Activated T-cell treated with anti-CD3 and anti-CD28 coated beads, Interleukin-2, amount 50 U/mL, for 4 hours (primary cell): ENCODE data around the gene DOK1. TPM values are rescaled to one million over a fixed set of nuclear protein-coding genes. Genes with fewer than 3 reads are reported as not detected.

Experiments used
- ATAC-seq, 2 donors: fragments of 200-7000 bp; cut with Tn5 transposase; one replicate each; pipeline ENCODE4 v1.10.0; 2021
- DNase-seq: peaks from one replicate; pipeline ENCODE4 v3.0.0-alpha.2; 2020
- H3K27me3 Mint-ChIP-seq: one replicate; pipeline ENCODE4 v1.8.0; 2021; ENCODE audit warnings: low read depth, mixed read lengths
- H3K36me3 Mint-ChIP-seq: one replicate; pipeline ENCODE4 v1.8.0; 2022; ENCODE audit warnings: mixed read lengths; ENCODE audit not compliant: insufficient read depth
- H3K4me1 Mint-ChIP-seq: one replicate; pipeline ENCODE4 v1.8.0; 2021; ENCODE audit warnings: low read depth, mixed read lengths
- H3K4me3 Mint-ChIP-seq: one replicate; pipeline ENCODE4 v1.8.0; 2021; ENCODE audit warnings: mild to moderate bottlenecking, moderate library complexity, mixed read lengths
- H3K9me3 Mint-ChIP-seq: one replicate; pipeline ENCODE4 v1.8.0; 2021; ENCODE audit warnings: mixed read lengths
- total RNA-seq, 3 donors: library from RNA; stranded (reverse); gene quantifications; one replicate each; pipeline ENCODE4 v1.2.1, GENCODE V29; 2021

The DOK1 gene
- total RNA-seq = 10 to 100 TPM; 24.1 to 27.9 (median 25.9) TPM

DNA sequence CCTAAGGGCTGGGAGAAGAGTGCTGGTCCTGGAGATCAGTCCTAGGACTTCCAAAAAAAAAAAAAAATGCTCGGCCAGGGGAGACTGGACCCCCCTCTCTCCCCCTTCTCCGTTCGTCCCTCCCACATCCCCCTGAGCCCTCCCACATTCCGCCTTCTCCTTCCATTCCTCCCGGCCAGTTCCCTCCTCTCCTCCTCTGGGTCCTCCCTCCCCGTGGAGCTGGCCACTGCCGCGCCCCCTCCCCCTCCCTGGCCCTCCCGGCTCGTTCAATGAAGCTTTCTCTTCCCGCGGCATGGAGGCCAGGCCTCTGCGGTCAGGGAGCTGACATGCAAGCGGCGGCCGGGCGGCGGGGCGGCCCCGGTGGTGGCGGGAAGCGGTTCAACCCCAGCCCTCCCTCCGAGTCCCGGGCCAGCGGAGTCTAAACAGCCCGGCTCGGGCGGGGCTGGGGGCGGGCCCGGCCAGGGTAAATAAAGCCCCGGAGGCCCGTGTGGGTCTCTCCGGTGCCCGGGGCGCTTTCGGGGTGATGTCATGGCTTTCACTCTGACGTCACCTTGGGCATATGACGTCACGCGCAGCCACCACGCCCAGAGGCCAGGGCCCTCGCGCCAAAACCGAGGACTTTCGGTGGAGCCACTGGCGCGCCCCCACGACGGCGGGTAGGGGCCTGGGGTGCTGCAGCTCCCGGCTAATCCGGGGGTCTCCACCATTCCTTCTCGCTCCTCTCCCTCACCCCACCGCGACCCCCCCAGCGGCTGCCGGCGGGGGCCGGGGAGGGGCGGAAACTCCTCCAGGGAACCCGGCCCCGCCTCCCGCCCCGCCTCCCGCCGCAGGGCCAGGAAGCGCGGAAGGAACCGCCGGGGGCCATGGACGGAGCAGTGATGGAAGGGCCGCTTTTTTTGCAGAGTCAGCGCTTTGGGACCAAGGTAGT, at the start of gene DOK1, which contains the start of gene LOXL3:
Gene DOK1 (plus strand): TSS at position 829 of the 928 bp plus-strand sequence. CDS start 35 bp downstream, at position 864.
Gene LOXL3 (minus strand): TSS at position 51 of the 928 bp plus-strand sequence. CDS start 1,308 bp downstream, outside the sequence.
- H3K27me3 Mint-ChIP-seq = peaks cover 27% of the 10 kb centered on the region
- H3K9me3 Mint-ChIP-seq = no peaks in the 10 kb centered on the region
- peaks cover 5% of the 10 kb centered on the region for H3K4me1 Mint-ChIP-seq
- DNase-seq (peak; percentile 74), ATAC-seq (peak; percentile 83 to 85)
- H3K36me3 Mint-ChIP-seq = no peaks in the 10 kb centered on the region
- H3K4me3 Mint-ChIP-seq = peak within 1 kb of the TSS; percentile 95

DNA sequence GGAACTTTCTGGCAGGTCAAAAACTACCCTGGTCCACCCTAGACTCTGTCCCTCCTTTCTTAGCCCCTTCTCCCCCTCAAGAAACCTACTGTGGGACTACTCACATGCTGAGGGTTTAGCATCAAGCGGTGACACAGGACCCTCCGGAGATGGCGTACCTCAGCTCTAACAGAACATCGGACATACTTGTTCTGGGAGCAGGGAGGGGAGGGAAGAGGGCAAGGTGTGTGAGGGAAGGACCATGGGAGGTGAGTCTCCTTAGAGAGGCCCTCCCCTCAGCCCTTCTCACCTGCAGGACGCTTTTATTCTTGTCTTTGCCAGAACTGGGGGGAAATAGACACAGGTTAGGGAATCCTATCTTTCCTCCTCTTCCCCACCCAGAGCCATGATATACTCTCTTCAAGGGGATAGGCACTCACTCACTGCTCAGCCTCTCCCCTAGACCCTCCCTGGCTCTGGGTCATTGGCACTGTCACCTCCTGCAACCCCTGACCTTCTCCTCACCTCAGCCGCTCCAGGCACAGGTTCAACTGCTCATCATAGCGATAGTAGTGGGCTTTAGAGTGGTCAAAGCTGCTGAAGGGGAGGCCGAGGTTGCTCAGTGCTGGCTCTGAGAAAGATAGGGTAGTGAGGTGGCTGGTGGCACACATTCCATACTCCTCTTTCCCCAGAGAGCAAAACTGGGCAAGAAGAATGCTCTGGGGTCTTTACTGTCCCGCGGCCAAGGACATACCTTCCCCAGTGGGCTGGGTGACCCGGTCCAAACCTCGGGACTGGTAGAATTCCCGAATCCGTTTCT, 48.9 kb upstream of the DOK1 start:
- H3K4me3 Mint-ChIP-seq = no peak overlapping the region
- ATAC-seq (no peak), DNase-seq (no peak)
- peaks cover 18% of the 10 kb centered on the region for H3K36me3 Mint-ChIP-seq
- H3K27me3 Mint-ChIP-seq = peaks cover 44% of the 10 kb centered on the region
- no peaks in the 10 kb centered on the region for H3K9me3 Mint-ChIP-seq
- H3K4me1 Mint-ChIP-seq = peaks cover 47% of the 10 kb centered on the region

GRCh38 chr2:74507145-74507925, 47.2 kb upstream of the DOK1 start, which contains the start of gene PCGF1:
Gene PCGF1 (minus strand): TSS chr2:74507695. CDS start chr2:74507668, 27 bp downstream.
- no peaks in the 10 kb centered on the region for H3K9me3 Mint-ChIP-seq
- peaks cover 18% of the 10 kb centered on the region for H3K36me3 Mint-ChIP-seq
- peaks cover 43% of the 10 kb centered on the region for H3K4me1 Mint-ChIP-seq
- DNase-seq = peak; percentile 99
- peak; percentile 95 to 96 for ATAC-seq
- peak within 1 kb of the TSS; percentile 99 for H3K4me3 Mint-ChIP-seq
- peaks cover 41% of the 10 kb centered on the region for H3K27me3 Mint-ChIP-seq

- ATAC-seq = peak; percentile 5 to 7
- H3K4me3 Mint-ChIP-seq = peak overlapping the region; percentile 99
- no peak for DNase-seq
- peaks cover 42% of the 10 kb centered on the region for H3K4me1 Mint-ChIP-seq
- H3K9me3 Mint-ChIP-seq = no peaks in the 10 kb centered on the region
- peaks cover 40% of the 10 kb centered on the region for H3K27me3 Mint-ChIP-seq
- H3K36me3 Mint-ChIP-seq = peaks cover 18% of the 10 kb centered on the region
These were observed 46.5 kb upstream of the DOK1 start for GRCh38 chr2:74507926-74508520.

DNA sequence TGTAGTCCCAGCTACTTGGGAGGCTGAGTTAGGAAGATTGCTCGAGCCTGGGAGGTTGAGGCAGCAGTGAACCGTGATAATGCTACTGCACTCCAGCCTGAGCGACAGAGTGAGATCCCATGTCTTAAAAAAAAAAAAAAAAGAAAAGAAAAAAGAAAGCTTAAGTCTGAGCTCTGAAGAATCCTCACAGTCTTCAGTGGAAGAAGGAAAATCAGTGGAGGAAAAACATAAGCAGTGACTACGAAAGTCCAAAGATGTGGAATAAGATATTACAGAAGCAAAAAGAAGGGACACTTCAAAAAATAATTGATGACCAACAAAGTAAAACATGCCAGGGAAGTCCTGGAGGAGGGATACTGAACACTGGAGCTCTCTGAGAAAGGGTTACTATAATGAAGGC, 44.2 kb upstream of the DOK1 start:
- Mint-ChIP-seq H3K27me3 (peaks cover 36% of the 10 kb centered on the region), H3K4me1 (peaks cover 32% of the 10 kb centered on the region), H3K36me3 (peaks cover 6% of the 10 kb centered on the region), H3K4me3 (no peak overlapping the region), H3K9me3 (no peaks in the 10 kb centered on the region)
- no peak for DNase-seq
- no peak for ATAC-seq

- no peak for ATAC-seq
- Mint-ChIP-seq H3K4me1 (peaks cover 33% of the 10 kb centered on the region), H3K27me3 (peaks cover 44% of the 10 kb centered on the region), H3K4me3 (no peak overlapping the region), H3K36me3 (peaks cover 4% of the 10 kb centered on the region), H3K9me3 (no peaks in the 10 kb centered on the region)
- DNase-seq = no peak
These were observed 43.2 kb upstream of the DOK1 start for GRCh38 chr2:74511104-74511989.

- Mint-ChIP-seq H3K4me3 (peak overlapping the region; percentile 16), H3K36me3 (no peaks in the 10 kb centered on the region), H3K27me3 (peaks cover 59% of the 10 kb centered on the region), H3K9me3 (no peaks in the 10 kb centered on the region), H3K4me1 (peaks cover 29% of the 10 kb centered on the region)
- DNase-seq (no peak), ATAC-seq (no peak)
These were observed 41.5 kb upstream of the DOK1 start for GRCh38 chr2:74512744-74513604.

DNA sequence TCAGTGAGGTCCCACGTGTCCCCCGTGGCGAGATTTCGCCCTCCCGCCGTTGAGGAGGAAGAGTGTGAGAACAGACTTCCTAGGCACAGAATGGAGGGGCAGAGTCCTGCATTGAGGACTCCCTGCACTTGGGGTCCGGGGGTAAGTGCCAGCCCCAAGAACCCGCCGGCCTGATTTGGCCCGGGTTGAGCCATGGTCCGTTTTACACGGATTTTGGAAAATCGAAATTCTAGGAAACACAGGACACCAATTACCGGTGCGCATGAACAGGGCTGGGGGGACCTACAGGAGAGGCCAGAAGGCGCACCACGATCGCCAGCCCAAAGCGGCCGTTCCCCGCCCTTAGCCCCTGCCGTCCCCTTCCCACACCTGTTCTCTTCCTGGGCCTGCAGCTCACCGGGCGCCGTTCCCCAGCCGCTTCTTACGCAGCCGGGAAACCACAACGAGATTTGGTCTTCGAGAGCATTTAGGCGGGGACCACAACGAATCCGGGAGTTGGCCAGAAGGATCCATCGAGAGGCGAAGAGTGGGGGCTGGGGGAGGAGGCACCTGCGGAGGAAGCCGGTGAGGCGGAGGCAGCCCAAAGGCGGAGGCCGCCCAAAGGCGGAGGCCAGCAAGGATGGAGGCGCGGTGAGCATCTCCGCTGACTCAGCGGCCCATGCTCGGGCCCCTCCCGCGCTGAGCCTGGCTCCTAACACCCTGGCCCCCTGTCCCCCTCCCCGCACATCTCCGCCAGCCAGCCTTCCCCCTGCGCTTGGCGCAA, 40.7 kb upstream of the DOK1 start:
- DNase-seq = no peak
- Mint-ChIP-seq H3K4me3 (peak overlapping the region; percentile 16), H3K4me1 (peaks cover 21% of the 10 kb centered on the region), H3K27me3 (peaks cover 67% of the 10 kb centered on the region), H3K9me3 (no peaks in the 10 kb centered on the region), H3K36me3 (no peaks in the 10 kb centered on the region)
- peak; percentile 19 to 26 for ATAC-seq

- no peaks in the 10 kb centered on the region for H3K9me3 Mint-ChIP-seq
- peaks cover 20% of the 10 kb centered on the region for H3K4me1 Mint-ChIP-seq
- peaks cover 75% of the 10 kb centered on the region for H3K27me3 Mint-ChIP-seq
- peak within 1 kb of the TSS; percentile 63 for H3K4me3 Mint-ChIP-seq
- ATAC-seq = peak; percentile 9 to 22
- no peaks in the 10 kb centered on the region for H3K36me3 Mint-ChIP-seq
- DNase-seq = no peak
These were observed 39.9 kb upstream of the DOK1 start, which contains the start of gene TLX2 for GRCh38 chr2:74514368-74515270. Gene TLX2 (plus strand): TSS chr2:74514450. CDS start chr2:74514807, 357 bp downstream.

DNA sequence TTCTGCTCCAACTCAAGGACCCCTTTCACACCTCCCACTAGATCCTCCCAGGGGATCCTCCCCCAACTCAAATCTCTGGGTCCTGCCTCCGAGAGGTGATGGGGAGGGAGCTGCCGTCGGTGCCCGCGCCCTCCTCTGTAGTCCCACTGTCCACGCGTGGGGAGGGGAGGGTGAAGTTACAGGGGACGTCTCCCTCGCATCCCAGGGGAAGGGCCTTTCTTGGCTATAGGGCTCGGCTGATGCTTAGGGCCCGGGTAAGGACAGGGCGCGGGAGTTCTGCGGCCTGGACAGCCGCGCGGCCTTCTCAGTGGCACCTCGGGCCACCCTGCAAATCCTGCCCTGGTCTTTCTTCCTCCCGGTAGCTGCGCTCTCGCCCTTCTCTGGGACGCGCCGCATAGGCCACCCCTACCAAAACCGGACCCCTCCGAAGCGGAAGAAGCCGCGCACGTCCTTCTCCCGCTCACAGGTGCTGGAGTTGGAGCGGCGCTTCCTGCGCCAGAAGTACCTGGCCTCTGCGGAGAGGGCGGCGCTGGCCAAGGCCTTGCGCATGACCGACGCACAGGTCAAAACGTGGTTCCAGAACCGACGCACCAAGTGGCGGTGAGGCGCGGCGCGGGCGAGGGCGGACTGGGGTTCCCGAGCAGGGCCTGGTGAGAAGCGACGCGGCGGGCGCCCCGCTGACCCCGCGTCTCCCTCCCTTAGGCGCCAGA, 39.1 kb upstream of the DOK1 start:
- no peaks in the 10 kb centered on the region for H3K9me3 Mint-ChIP-seq
- DNase-seq = no peak
- no peaks in the 10 kb centered on the region for H3K36me3 Mint-ChIP-seq
- ATAC-seq = peak; percentile 18 to 28
- peaks cover 20% of the 10 kb centered on the region for H3K4me1 Mint-ChIP-seq
- peaks cover 83% of the 10 kb centered on the region for H3K27me3 Mint-ChIP-seq
- H3K4me3 Mint-ChIP-seq = peak overlapping the region; percentile 63
